Endothelial cell of umbilical vein (primary cell): ENCODE data around the gene SYTL5. TPM values are rescaled to one million over a fixed set of nuclear protein-coding genes. Genes with fewer than 3 reads are reported as not detected.

ENCODE experiments used
- BruUV-seq: library from RNA; stranded (reverse); fragments of 400-500 nt; replicated peaks from 2 replicates; lab custom pipeline; 2021; lab: Mats Ljungman, UMichigan
- CTCF ChIA-PET: fragments of 300-600, 350-600 bp; sonication (Branson Sonifier 250); formaldehyde crosslinking; loops from one replicate; lab custom pipeline; 2021; ENCODE audit warnings: antibody characterized with exemption, inconsistent platforms; lab: Charles Lee
- POLR2A ChIA-PET: fragments of 300-600, 350-600 bp; sonication (Branson Sonifier 250); formaldehyde crosslinking; loops from one replicate; lab custom pipeline; 2021; ENCODE audit warnings: antibody characterized with exemption, inconsistent platforms; lab: Charles Lee
- DNase-seq: peaks from one replicate; pipeline ENCODE4 v3.0.0-alpha.2; 2011; ENCODE audit warnings: low read depth, low spot score
- FAIRE-seq: peaks from 2 replicates; lab custom pipeline; 2011; peaks lifted over from hg19 to GRCh38; lab: Jason Lieb, UNC
- H2AFZ ChIP-seq: 2 replicates; pipeline ENCODE4 v1.6.0; 2012; ENCODE audit warnings: low read depth, low read length, control low read depth, inconsistent platforms
- H3K27ac ChIP-seq: 2 replicates; pipeline ENCODE4 v1.5.1; 2011; ENCODE audit warnings: low read depth, mild to moderate bottlenecking, control low read depth, low read length, moderate library complexity; ENCODE audit not compliant: insufficient read depth
- H3K27me3 ChIP-seq, 2 experiments: 2 replicates each; pipeline versions ENCODE4 v1.6.0 to v1.6.1; 2011; ENCODE audit warnings: low read length in 2 of 2, mixed read lengths in 1 of 2; ENCODE audit not compliant: control insufficient read depth in 2 of 2, insufficient read depth in 2 of 2
- H3K36me3 ChIP-seq, 2 experiments: 2 replicates in 1 of 2; 3 replicates in 1 of 2; pipeline ENCODE4 v1.5.1; 2011; ENCODE audit warnings: low read length in 2 of 2, mild to moderate bottlenecking in 1 of 2, moderate library complexity in 1 of 2; ENCODE audit not compliant: control insufficient read depth in 2 of 2, insufficient read depth in 2 of 2; ENCODE audit errors: extremely low read depth in 1 of 2
- H3K4me1 ChIP-seq: 3 replicates; pipeline ENCODE4 v1.5.1; 2011; ENCODE audit warnings: mild to moderate bottlenecking, low read length; ENCODE audit not compliant: control insufficient read depth, insufficient read depth; ENCODE audit errors: extremely low read depth
- H3K4me2 ChIP-seq: 2 replicates; pipeline ENCODE4 v1.6.1; 2011; ENCODE audit warnings: low read length, control low read depth, mixed read lengths; ENCODE audit not compliant: insufficient read depth
- H3K4me3 ChIP-seq, 3 experiments: fragments of 200-600 bp in 1 of 3; sonication (generic), shearing (Covaris generic) in 1 of 3; replicated peaks in 1 of 3; 2 replicates each; pipeline ENCODE4 v1.5.1; 2011 to 2016; ENCODE audit warnings: control low read depth in 3 of 3, low read length in 3 of 3, mild to moderate bottlenecking in 2 of 3, inconsistent platforms in 1 of 3, low read depth in 1 of 3, moderate library complexity in 1 of 3; ENCODE audit not compliant: insufficient read depth in 1 of 3
- H3K79me2 ChIP-seq: 2 replicates; pipeline ENCODE4 v1.6.0; 2012; ENCODE audit warnings: low read length, inconsistent platforms; ENCODE audit not compliant: control insufficient read depth, insufficient read depth
- H3K9ac ChIP-seq: replicated peaks from 2 replicates; pipeline ENCODE3; 2011; ENCODE audit warnings: low read length, control low read depth; ENCODE audit not compliant: insufficient read depth; ENCODE audit errors: extremely low read depth
- H3K9me1 ChIP-seq: replicated peaks from 3 replicates; pipeline ENCODE4 v1.6.0; 2011; ENCODE audit warnings: mild to moderate bottlenecking, low read length; ENCODE audit not compliant: control insufficient read depth, insufficient read depth; ENCODE audit errors: extremely low read depth
- H3K9me3 ChIP-seq: replicated peaks from 2 replicates; pipeline ENCODE4 v1.5.1; 2012; ENCODE audit warnings: low read length, inconsistent platforms; ENCODE audit not compliant: control insufficient read depth, insufficient read depth
- H4K20me1 ChIP-seq: replicated peaks from 2 replicates; pipeline ENCODE3; 2011; ENCODE audit warnings: mild to moderate bottlenecking, low read length; ENCODE audit not compliant: control insufficient read depth, insufficient read depth; ENCODE audit errors: extremely low read depth
- CTCF ChIP-seq, 2 donors: IDR thresholded peaks; 1 replicate in 1 of 2; 2 replicates in 1 of 2; pipeline ENCODE4 v1.5.1; 2011; ENCODE audit warnings: low read length in 2 of 2, mild to moderate bottlenecking in 2 of 2, moderate library complexity in 2 of 2, control low read depth in 1 of 2, inconsistent platforms in 1 of 2, low read depth in 1 of 2; ENCODE audit not compliant: insufficient read depth in 1 of 2; ENCODE audit errors: extremely low read depth in 1 of 2
- EZH2 ChIP-seq: IDR thresholded peaks from 2 replicates; pipeline ENCODE4 v1.6.1; 2012; ENCODE audit warnings: borderline replicate concordance, low read depth, mild to moderate bottlenecking, moderate library complexity, low read length, inconsistent platforms; ENCODE audit not compliant: severe bottlenecking
- FOS ChIP-seq: IDR thresholded peaks from 2 replicates; pipeline ENCODE4 v1.6.1; 2011; ENCODE audit warnings: mild to moderate bottlenecking, low read length, moderate library complexity, borderline replicate concordance; ENCODE audit not compliant: insufficient read depth
- GATA2 ChIP-seq: IDR thresholded peaks from 2 replicates; pipeline ENCODE4 v1.7.0; 2011; ENCODE audit warnings: low read depth, mild to moderate bottlenecking, moderate library complexity, mixed read lengths, low read length; ENCODE audit not compliant: insufficient read length, insufficient read depth
- JUN ChIP-seq: IDR thresholded peaks from 2 replicates; pipeline ENCODE4 v1.6.1; 2011; ENCODE audit warnings: borderline replicate concordance, low read depth; ENCODE audit not compliant: insufficient read length, insufficient read depth
- MAX ChIP-seq: IDR thresholded peaks from 2 replicates; pipeline ENCODE4 v1.6.1; 2011; ENCODE audit not compliant: insufficient read depth, insufficient read length
- MYC ChIP-seq: IDR thresholded peaks from one replicate; pipeline ENCODE4 v1.6.1; 2011; ENCODE audit warnings: mild to moderate bottlenecking, low read depth, low read length
- POLR2A ChIP-seq: IDR thresholded peaks from 2 replicates; pipeline ENCODE4 v1.6.1; 2012; ENCODE audit warnings: low read depth, mild to moderate bottlenecking, control low read depth, low read length
- POLR2AphosphoS5 ChIP-seq: IDR thresholded peaks from 2 replicates; pipeline ENCODE4 v1.6.1; 2012; ENCODE audit warnings: low read depth, mild to moderate bottlenecking, control low read depth, low read length, moderate library complexity; ENCODE audit not compliant: insufficient read depth
- dilution Hi-C: fragments of 300-500 bp; cut with MboI; formaldehyde crosslinking; loops from one replicate; pipeline ENCODE4 v1.15.0; 2019; ENCODE audit warnings: low sequenced_read_pairs; ENCODE audit not compliant: extremely low pct_ligation_motif_present
- intact Hi-C: fragments of 100-400 bp; cut with micrococcal nuclease; formaldehyde crosslinking; loops from one replicate; pipeline ENCODE4 v1.10.0; 2022
- polyA plus RNA-seq, 4 experiments: library from polyadenylated mRNA; depleted of rRNA in 3 of 4; stranded (reverse) in 3 of 4; unstranded in 1 of 4; fragments of >200 nt; gene quantifications; 2 replicates each; pipeline versions ENCODE4 v1.2.1 to v1.2.3, GENCODE V29; 2011 to 2012; ENCODE audit warnings: missing spikeins in 1 of 4
- total RNA-seq: library from RNA; stranded (reverse); gene quantifications from 2 replicates; pipeline ENCODE4 v1.2.3, GENCODE V29; 2021

Gene SYTL5
- total and polyA plus RNA-seq, 2 donors (not counting 3 experiments of a cell fraction or from before 2014, with no cell fraction given), result 0.01 TPM; not detected in 1

- Histone ChIP-seq H3K79me2 (no peaks in the 10 kb centered on the region), H3K9ac (no peak overlapping the region), H4K20me1 (no peaks in the 10 kb centered on the region), H3K9me3 (no peaks in the 10 kb centered on the region), H3K27ac (no peak overlapping the region), H3K4me1 (no peaks in the 10 kb centered on the region), H3K36me3 (peaks cover 7 to 10% of the 10 kb centered on the region in 2 experiments), H3K27me3 (no peaks in the 10 kb centered on the region), H3K4me3 (no peak overlapping the region), H3K4me2 (no peak overlapping the region), H3K9me1 (no peaks in the 10 kb centered on the region), H2AFZ (no peak overlapping the region)
- dilution Hi-C loops, result no loop called here
- TF ChIP-seq MYC (no peak), CTCF (IDR thresholded peaks at IDR 0.05; ENCODE audit: extremely low read depth in 1 of 2, insufficient read depth in 1 of 2, low read depth in 1 of 2, low read length in 2 of 2) (no peak), FOS (no peak), POLR2A (no peak), JUN (no peak), EZH2 (no peak), POLR2AphosphoS5 (no peak), GATA2 (no peak), MAX (no peak)
- CTCF ChIA-PET, result no interaction called here
- DNase-seq, result no peak
- no TSS peak for BruUV-seq
- POLR2A ChIA-PET, result no interaction called here
- intact Hi-C loops, result no loop called here
- no peak for FAIRE-seq
These were observed 150.5 kb downstream of the SYTL5 start for GRCh38 chrX:38156838-38157237.
